NCI-H774 (cell line): ENCODE results near the gene SOX30.

ENCODE experiments used
- DNase-seq: peaks from one replicate; lab custom pipeline; 2025; lab: John Stamatoyannopoulos, UW

Gene SOX30

GRCh38 chr5:157607371-157608161, 44.7 kb downstream of the SOX30 start:
- DNase-seq, result no peak

- DNase-seq, result no peak
These were observed 46.2 kb downstream of the SOX30 start for GRCh38 chr5:157606046-157606445.

- DNase-seq, result no peak
These were observed 48.7 kb downstream of the SOX30 start for GRCh38 chr5:157603333-157604190.

GRCh38 chr5:157602505-157602904, 49.7 kb downstream of the SOX30 start:
- no peak for DNase-seq

GRCh38 chr5:157600252-157600651, 52.0 kb downstream of the SOX30 start:
- DNase-seq, result no peak

GRCh38 chr5:157599565-157599964, 52.7 kb downstream of the SOX30 start:
- no peak for DNase-seq

- no peak for DNase-seq
These were observed 53.8 kb downstream of the SOX30 start for GRCh38 chr5:157598350-157598936.

- no peak for DNase-seq
These were observed 55.0 kb downstream of the SOX30 start for GRCh38 chr5:157597277-157597676.

GRCh38 chr5:157596487-157596886, 55.8 kb downstream of the SOX30 start:
- DNase-seq, result no peak

GRCh38 chr5:157594675-157595459, 57.4 kb downstream of the SOX30 start:
- DNase-seq, result no peak

GRCh38 chr5:157594257-157594656, 58.0 kb downstream of the SOX30 start:
- no peak for DNase-seq

- DNase-seq, result no peak
These were observed 59.0 kb downstream of the SOX30 start for GRCh38 chr5:157593052-157593757.

GRCh38 chr5:157592594-157592993, 59.6 kb downstream of the SOX30 start:
- no peak for DNase-seq

- DNase-seq, result no peak
These were observed 61.8 kb downstream of the SOX30 start for GRCh38 chr5:157590478-157590877.

GRCh38 chr5:157584628-157585027, 67.6 kb downstream of the SOX30 start:
- no peak for DNase-seq

- no peak for DNase-seq
These were observed 69.3 kb downstream of the SOX30 start for GRCh38 chr5:157582731-157583620.

GRCh38 chr5:157581901-157582300, 70.3 kb downstream of the SOX30 start:
- DNase-seq, result no peak

- no peak for DNase-seq
These were observed 74.0 kb downstream of the SOX30 start for GRCh38 chr5:157578079-157578780.

GRCh38 chr5:157576678-157577077, 75.6 kb downstream of the SOX30 start:
- no peak for DNase-seq
